DMS53 treated with DMSO at 0.1 percent for 48 hours (cell line): ENCODE results near the gene CRIP3.

Experiments used
- DNase-seq: peaks from one replicate; lab custom pipeline; 2025; ENCODE audit not compliant: unreplicated experiment; lab: John Stamatoyannopoulos, UW

Gene CRIP3

GRCh38 chr6:43258180-43258579 lies 50.4 kb downstream of the CRIP3 start:
- DNase-seq: no peak

GRCh38 chr6:43257367-43258145 lies 51.1 kb downstream of the CRIP3 start:
- DNase-seq: no peak

GRCh38 chr6:43256670-43257366 lies 51.8 kb downstream of the CRIP3 start:
- no peak for DNase-seq
